K562 (cell line): Measurements from ENCODE around the gene NEDD4. TPM values are rescaled to one million over a fixed set of nuclear protein-coding genes. Genes with fewer than 3 reads are reported as not detected.

Experiments used
- ATAC-seq: fragments of 200-7000 bp; cut with Tn5 transposase; 3 replicates; pipeline ENCODE4 v1.9.1; 2020; ENCODE audit warnings: moderate library complexity
- BruUV-seq: library from RNA; stranded (reverse); fragments of 400-500 nt; replicated peaks from 2 replicates; lab custom pipeline; 2021; lab: Mats Ljungman, UMichigan
- CTCF ChIA-PET: fragments of 300-600 bp; formaldehyde crosslinking; extraction: SDS; loops from one replicate; lab custom pipeline; 2021; ENCODE audit warnings: low intra/inter-chr PET ratio; lab: Yijun Ruan, JAX
- POLR2A ChIA-PET: fragments of 300-600, 350-650 bp; sonication (Branson Sonifier 250); formaldehyde crosslinking; extraction: SDS; loops from one replicate; lab custom pipeline; 2021; ENCODE audit warnings: antibody characterized with exemption, inconsistent platforms; lab: Yijun Ruan, JAX
- DNase-seq, 4 experiments: peaks; one replicate each; pipeline versions ENCODE4 v3.0.0 to v3.0.0-alpha.2; 2011 to 2018; ENCODE audit warnings: low spot score in 3 of 4, mixed read lengths in 3 of 4; ENCODE audit errors: extremely low read depth in 1 of 4
- FAIRE-seq: peaks from 2 replicates; lab custom pipeline; 2011; peaks lifted over from hg19 to GRCh38; lab: Jason Lieb, UNC
- H2AFZ ChIP-seq: 2 replicates; pipeline ENCODE4 v1.6.0; 2011; ENCODE audit warnings: low read depth, low read length, control low read depth, inconsistent platforms
- H3K27ac ChIP-seq: fragments of 200-600 bp; 3 replicates; pipeline ENCODE4 v1.8.0; 2011; ENCODE audit warnings: low read depth, mild to moderate bottlenecking, control low read depth, inconsistent platforms, low read length, moderate library complexity, mixed read lengths; ENCODE audit errors: extremely low read depth
- H3K27me3 ChIP-seq, 2 experiments: fragments of 300-600 bp in 1 of 2; 2 replicates in 1 of 2; 3 replicates in 1 of 2; pipeline versions ENCODE4 v1.6.0 to v1.8.0; 2011; ENCODE audit warnings: inconsistent platforms in 2 of 2, low read length in 2 of 2, mild to moderate bottlenecking in 1 of 2, mixed read lengths in 1 of 2, moderate library complexity in 1 of 2; ENCODE audit not compliant: control insufficient read depth in 2 of 2, insufficient read depth in 2 of 2
- H3K36me3 ChIP-seq: fragments of 300-600 bp; 3 replicates; pipeline ENCODE4 v1.8.0; 2011; ENCODE audit warnings: mild to moderate bottlenecking, low read length, inconsistent platforms; ENCODE audit not compliant: control insufficient read depth, insufficient read depth
- H3K4me1 ChIP-seq, 2 experiments: fragments of 200-600 bp in 1 of 2; replicated peaks in 1 of 2; 2 replicates in 1 of 2; 3 replicates in 1 of 2; pipeline versions ENCODE4 v1.5.1 to v1.8.0; 2011; ENCODE audit warnings: inconsistent platforms in 2 of 2, low read length in 2 of 2, mild to moderate bottlenecking in 1 of 2, mixed read lengths in 1 of 2, moderate library complexity in 1 of 2; ENCODE audit not compliant: control insufficient read depth in 2 of 2, insufficient read depth in 2 of 2
- H3K4me2 ChIP-seq: 2 replicates; pipeline ENCODE4 v1.6.1; 2011; ENCODE audit warnings: low read length, control low read depth, inconsistent platforms, mixed read lengths; ENCODE audit not compliant: insufficient read depth
- H3K4me3 ChIP-seq: fragments of 200-600 bp; sonication (generic), shearing (Covaris generic); 2 replicates; pipeline ENCODE4 v1.5.1; 2016; ENCODE audit warnings: control low read depth, inconsistent platforms
- H3K79me2 ChIP-seq: fragments of 200-600 bp; 3 replicates; pipeline ENCODE4 v1.8.0; 2011; ENCODE audit warnings: low read length, inconsistent platforms; ENCODE audit not compliant: control insufficient read depth, insufficient read depth
- H3K9ac ChIP-seq, 2 experiments: 2 replicates each; pipeline versions ENCODE4 v1.6.0 to v1.6.1; 2011; ENCODE audit warnings: low read depth in 2 of 2, low read length in 2 of 2, control low read depth in 1 of 2, inconsistent platforms in 1 of 2, mild to moderate bottlenecking in 1 of 2, mixed read lengths in 1 of 2; ENCODE audit not compliant: insufficient read depth in 1 of 2
- H3K9me1 ChIP-seq: one replicate; pipeline ENCODE4 v1.6.0; 2011; ENCODE audit warnings: inconsistent platforms, mild to moderate bottlenecking, low read length, moderate library complexity; ENCODE audit not compliant: control insufficient read depth, insufficient read depth
- H3K9me3 ChIP-seq: replicated peaks from 2 replicates; pipeline ENCODE4 v1.5.1; 2011; ENCODE audit warnings: low read depth, low read length, inconsistent platforms; ENCODE audit not compliant: control insufficient read depth, insufficient read depth
- H4K20me1 ChIP-seq: replicated peaks from 2 replicates; pipeline ENCODE4 v1.6.1; 2011; ENCODE audit warnings: low read length, inconsistent platforms, mixed read lengths; ENCODE audit not compliant: control insufficient read depth, insufficient read depth
- CHD4 ChIP-seq: fragments of 200-600 bp; sonication (generic); IDR thresholded peaks from 3 replicates; pipeline ENCODE4 v1.6.1; 2012; ENCODE audit warnings: low read depth, mild to moderate bottlenecking, mixed read lengths, low read length, inconsistent platforms; ENCODE audit not compliant: insufficient read depth, insufficient replicate concordance, poor library complexity, severe bottlenecking
- EP400 ChIP-seq: fragments of 450-650 bp; IDR thresholded peaks from 2 replicates; pipeline ENCODE4 v1.6.1; 2017; ENCODE audit warnings: antibody characterized with exemption, mild to moderate bottlenecking, moderate library complexity
- GTF2E2 ChIP-seq: fragments of 200-800 bp; sonication (Bioruptor generic); IDR thresholded peaks from 2 replicates; pipeline ENCODE4 v1.6.1; 2016; ENCODE audit warnings: missing genetic modification characterization, missing compliant biosample characterization
- HNRNPL ChIP-seq: fragments of 200-400 bp; formaldehyde crosslinking; IDR thresholded peaks from 2 replicates; pipeline ENCODE4 v1.6.1; 2017; ENCODE audit warnings: low read depth, mild to moderate bottlenecking, low read length
- JUNB ChIP-seq: fragments of 450-650 bp; formaldehyde crosslinking; conservative IDR thresholded peaks from 2 replicates; pipeline ENCODE4 v1.4.0; 2020; ENCODE audit warnings: mild to moderate bottlenecking
- KHSRP ChIP-seq: fragments of 450-650 bp; IDR thresholded peaks from 2 replicates; pipeline ENCODE4 v1.6.1; 2017
- MTA2 ChIP-seq: fragments of 450-650 bp; IDR thresholded peaks from 2 replicates; pipeline ENCODE4 v1.6.1; 2016; ENCODE audit warnings: low read depth
- NELFE ChIP-seq: IDR thresholded peaks from 2 replicates; pipeline ENCODE4 v1.6.1; 2011; ENCODE audit warnings: mild to moderate bottlenecking; ENCODE audit not compliant: insufficient read depth, insufficient read length
- OTX1 ChIP-seq: fragments of 450-650 bp; formaldehyde crosslinking; IDR thresholded peaks from 2 replicates; pipeline ENCODE4 v1.4.0; 2022; ENCODE audit warnings: mild to moderate bottlenecking
- PHB ChIP-seq: fragments of 250-450 bp; sonication (Bioruptor Pico); IDR thresholded peaks from 2 replicates; pipeline ENCODE4 v1.5.0; 2021
- TCF3 ChIP-seq: sonication (generic); formaldehyde crosslinking; IDR thresholded peaks from 2 replicates; pipeline ENCODE4 v1.4.0; 2020; ENCODE audit warnings: mild to moderate bottlenecking, missing genetic modification reagents
- TFAM ChIP-seq: fragments of 250-450 bp; sonication (Bioruptor Pico); conservative IDR thresholded peaks from 2 replicates; pipeline ENCODE4 v1.5.0; 2021; ENCODE audit warnings: mild to moderate bottlenecking, moderate library complexity
- ZNF165 ChIP-seq: fragments of 250-450 bp; sonication (Bioruptor Pico); IDR thresholded peaks from 2 replicates; pipeline ENCODE4 v1.4.0; 2020; ENCODE audit warnings: borderline replicate concordance
- WGBS: fragments of 100-300 bp; shearing (Covaris generic); methylation state at CpG from one replicate; pipeline ENCODE4 v1.1.6; 2016; ENCODE audit warnings: low coverage, mixed read lengths; ENCODE audit not compliant: insufficient coverage; ENCODE audit errors: missing lambda C conversion rate; 5-methylcytosine and 5-hydroxymethylcytosine counted together
- in situ Hi-C: fragments of 300-500 bp; cut with MboI; formaldehyde crosslinking; loops from 4 replicates; pipeline ENCODE4 v1.15.0; 2018; ENCODE audit warnings: inconsistent platforms, mixed read lengths
- intact Hi-C: fragments of 100-400 bp; cut with micrococcal nuclease; formaldehyde crosslinking; loops from 2 replicates; pipeline ENCODE4 v1.14.2; 2022
- polyA plus RNA-seq, 8 experiments: library from polyadenylated mRNA; depleted of rRNA in 4 of 8; stranded (reverse) in 5 of 8; unstranded in 3 of 8; fragments of >200 nt; fragmentation: Nextera tagmentation in 2 of 8; fragmentation: Illumina TruSeq in 1 of 8; extraction: Ambion mirVana in 2 of 8; extraction: Trizol in 1 of 8; gene quantifications; 2 replicates each; pipeline versions ENCODE4 v1.2.1 to v1.2.3, GENCODE V29; 2011 to 2014; ENCODE audit warnings: inconsistent platforms in 1 of 8, missing spikeins in 1 of 8
- total RNA-seq, 7 experiments: library from RNA; depleted of rRNA in 6 of 7; stranded (reverse); fragments of >200 nt in 6 of 7; fragmentation: Illumina TruSeq in 2 of 7; extraction: Trizol in 2 of 7; gene quantifications; 2 replicates each; pipeline versions ENCODE4 v1.2.1 to v1.2.3, GENCODE V29; 2011 to 2021; ENCODE audit warnings: low replicate concordance in 1 of 7
- TF ChIP-seq, protein P1 (sequence below): fragments of 250-450 bp; sonication (Bioruptor Pico); IDR thresholded peaks from 2 replicates; pipeline ENCODE4 v1.4.0; 2020; ENCODE audit warnings: mild to moderate bottlenecking
- TF ChIP-seq, protein P2 (sequence below): fragments of 450-650 bp; formaldehyde crosslinking; IDR thresholded peaks from 2 replicates; pipeline ENCODE4 v1.4.0; 2020; ENCODE audit warnings: mild to moderate bottlenecking, moderate library complexity
- TF ChIP-seq, protein P3 (sequence below): fragments of 450-650 bp; IDR thresholded peaks from 2 replicates; pipeline ENCODE4 v1.6.1; 2017; ENCODE audit warnings: mild to moderate bottlenecking, moderate library complexity
- TF ChIP-seq, protein P4 (sequence below): sonication (generic); formaldehyde crosslinking; IDR thresholded peaks from 2 replicates; pipeline ENCODE4 v1.8.0; 2022; ENCODE audit warnings: mild to moderate bottlenecking, missing genetic modification reagents

Gene NEDD4
- total and polyA plus RNA-seq, 9 of the 15 experiments (the other 6 are each of a cell fraction or from before 2014, with no cell fraction given) = 7.2 to 23.7 (median 17.3) TPM

DNA sequence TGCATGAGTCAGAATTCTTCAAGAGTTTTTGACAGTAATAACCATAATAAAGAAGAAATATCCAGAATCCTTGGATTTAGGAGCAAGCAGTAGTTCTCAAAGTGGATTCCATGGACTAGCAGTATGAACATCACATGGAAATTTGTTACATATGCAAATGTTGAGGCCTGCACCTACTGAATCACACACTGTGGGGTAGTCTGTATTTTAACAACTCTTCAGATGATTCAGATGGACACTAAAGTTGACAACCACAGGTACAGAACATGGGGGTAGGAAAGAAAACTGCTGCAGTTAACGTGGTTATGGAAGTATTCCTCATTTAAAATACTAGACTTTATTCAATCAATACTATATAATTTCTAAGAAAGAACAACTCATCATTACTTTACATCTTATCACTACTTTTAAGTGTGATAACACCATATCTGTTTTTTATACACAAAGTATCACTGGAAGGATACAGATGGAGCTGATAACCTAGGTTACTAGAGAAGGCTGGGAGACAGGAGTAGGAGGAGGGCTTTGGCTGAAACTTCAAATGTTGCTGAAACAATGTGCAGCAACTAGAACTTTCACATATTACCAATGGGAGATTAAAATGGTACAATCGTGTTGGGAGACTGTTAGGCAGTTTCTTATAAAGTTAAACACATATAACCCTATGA, 11.7 kb downstream of the NEDD4 start (continued):
- TF ChIP-seq, protein P1, sequence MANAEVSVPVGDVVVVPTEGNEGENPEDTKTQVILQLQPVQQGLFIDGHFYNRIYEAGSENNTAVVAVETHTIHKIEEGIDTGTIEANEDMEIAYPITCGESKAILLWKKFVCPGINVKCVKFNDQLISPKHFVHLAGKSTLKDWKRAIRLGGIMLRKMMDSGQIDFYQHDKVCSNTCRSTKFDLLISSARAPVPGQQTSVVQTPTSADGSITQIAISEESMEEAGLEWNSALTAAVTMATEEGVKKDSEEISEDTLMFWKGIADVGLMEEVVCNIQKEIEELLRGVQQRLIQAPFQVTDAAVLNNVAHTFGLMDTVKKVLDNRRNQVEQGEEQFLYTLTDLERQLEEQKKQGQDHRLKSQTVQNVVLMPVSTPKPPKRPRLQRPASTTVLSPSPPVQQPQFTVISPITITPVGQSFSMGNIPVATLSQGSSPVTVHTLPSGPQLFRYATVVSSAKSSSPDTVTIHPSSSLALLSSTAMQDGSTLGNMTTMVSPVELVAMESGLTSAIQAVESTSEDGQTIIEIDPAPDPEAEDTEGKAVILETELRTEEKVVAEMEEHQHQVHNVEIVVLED (CRISPR knock-in tag) = no peak
- no peak for TF ChIP-seq OTX1
- TF ChIP-seq GTF2E2 (tag) = no peak
- TF ChIP-seq TFAM = no peak
- TF ChIP-seq, protein P2, sequence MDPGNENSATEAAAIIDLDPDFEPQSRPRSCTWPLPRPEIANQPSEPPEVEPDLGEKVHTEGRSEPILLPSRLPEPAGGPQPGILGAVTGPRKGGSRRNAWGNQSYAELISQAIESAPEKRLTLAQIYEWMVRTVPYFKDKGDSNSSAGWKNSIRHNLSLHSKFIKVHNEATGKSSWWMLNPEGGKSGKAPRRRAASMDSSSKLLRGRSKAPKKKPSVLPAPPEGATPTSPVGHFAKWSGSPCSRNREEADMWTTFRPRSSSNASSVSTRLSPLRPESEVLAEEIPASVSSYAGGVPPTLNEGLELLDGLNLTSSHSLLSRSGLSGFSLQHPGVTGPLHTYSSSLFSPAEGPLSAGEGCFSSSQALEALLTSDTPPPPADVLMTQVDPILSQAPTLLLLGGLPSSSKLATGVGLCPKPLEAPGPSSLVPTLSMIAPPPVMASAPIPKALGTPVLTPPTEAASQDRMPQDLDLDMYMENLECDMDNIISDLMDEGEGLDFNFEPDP (CRISPR knock-in tag) = no peak
- TF ChIP-seq TCF3 = no peak
- TF ChIP-seq CHD4 = no peak
- no peak for TF ChIP-seq PHB

DNA sequence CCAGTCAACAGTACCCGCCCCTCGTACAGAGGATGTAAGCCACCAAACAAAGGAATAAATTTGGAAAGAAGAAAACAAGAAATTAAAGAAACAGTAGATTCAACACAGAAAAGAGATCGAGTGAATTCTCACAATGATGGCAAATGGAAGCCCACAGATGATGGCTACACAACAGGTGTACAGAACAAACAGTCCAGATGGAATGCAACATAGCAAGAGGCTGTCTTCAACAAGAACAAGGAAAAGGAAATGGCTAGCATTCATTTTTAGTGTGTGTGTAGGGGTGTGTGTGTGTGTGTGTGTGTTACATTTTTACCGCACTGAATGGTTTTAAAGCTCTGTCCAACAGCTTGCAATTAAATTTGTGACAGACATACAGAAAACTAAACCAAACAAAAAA, 12.9 kb downstream of the NEDD4 start:
- intact Hi-C loops = no loop called here
- POLR2A ChIA-PET = interaction anchor here (0.7 kb wide), 1 partner anchor 14 kb away, joined by 3 read pairs; no protein-coding TSS in a partner anchor
- TF ChIP-seq MTA2 (no peak), EP400 (no peak), HNRNPL (no peak), ZNF165 (CRISPR knock-in tag) (no peak), JUNB (CRISPR knock-in tag) (no peak), KHSRP (no peak), NELFE (no peak)
- TF ChIP-seq, protein P3, sequence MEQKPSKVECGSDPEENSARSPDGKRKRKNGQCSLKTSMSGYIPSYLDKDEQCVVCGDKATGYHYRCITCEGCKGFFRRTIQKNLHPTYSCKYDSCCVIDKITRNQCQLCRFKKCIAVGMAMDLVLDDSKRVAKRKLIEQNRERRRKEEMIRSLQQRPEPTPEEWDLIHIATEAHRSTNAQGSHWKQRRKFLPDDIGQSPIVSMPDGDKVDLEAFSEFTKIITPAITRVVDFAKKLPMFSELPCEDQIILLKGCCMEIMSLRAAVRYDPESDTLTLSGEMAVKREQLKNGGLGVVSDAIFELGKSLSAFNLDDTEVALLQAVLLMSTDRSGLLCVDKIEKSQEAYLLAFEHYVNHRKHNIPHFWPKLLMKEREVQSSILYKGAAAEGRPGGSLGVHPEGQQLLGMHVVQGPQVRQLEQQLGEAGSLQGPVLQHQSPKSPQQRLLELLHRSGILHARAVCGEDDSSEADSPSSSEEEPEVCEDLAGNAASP = no peak
- TF ChIP-seq, protein P4, sequence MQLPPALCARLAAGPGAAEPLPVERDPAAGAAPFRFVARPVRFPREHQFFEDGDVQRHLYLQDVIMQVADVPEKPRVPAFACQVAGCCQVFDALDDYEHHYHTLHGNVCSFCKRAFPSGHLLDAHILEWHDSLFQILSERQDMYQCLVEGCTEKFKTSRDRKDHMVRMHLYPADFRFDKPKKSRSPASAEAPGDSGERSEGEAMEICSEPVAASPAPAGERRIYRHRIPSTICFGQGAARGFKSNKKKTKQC (CRISPR knock-in tag) = no peak
- in situ Hi-C loops = no loop called here
- no peak overlapping the region for H2AFZ ChIP-seq
- no peak overlapping the region for H3K4me3 ChIP-seq
- H3K36me3 ChIP-seq = no peaks in the 10 kb centered on the region
- CTCF ChIA-PET = no interaction called here
- no peak overlapping the region for H3K4me2 ChIP-seq
- FAIRE-seq (peak; percentile 23), DNase-seq (no peak), ATAC-seq (no peak)
- H3K27ac ChIP-seq = no peak overlapping the region
- 72% methylated on average over 4 of the region's 4 CpGs for WGBS
- no TSS peak for BruUV-seq
- H3K9ac ChIP-seq = no peak overlapping the region
- no peaks in the 10 kb centered on the region for H3K4me1 ChIP-seq
- H3K79me2 ChIP-seq = no peaks in the 10 kb centered on the region
- no peaks in the 10 kb centered on the region for H4K20me1 ChIP-seq
- H3K27me3 ChIP-seq = no peaks in the 10 kb centered on the region
- no peaks in the 10 kb centered on the region for H3K9me3 ChIP-seq
- no peaks in the 10 kb centered on the region for H3K9me1 ChIP-seq
